Pancreas (tissue), 10 donors: ENCODE results near the gene EIF4EBP2. TPM values are rescaled to one million over a fixed set of nuclear protein-coding genes. Genes with fewer than 3 reads are reported as not detected.

Source experiments
- ATAC-seq, 4 donors: fragments of 200-7000 bp; cut with Tn5 transposase; one replicate each; pipeline versions ENCODE4 v1.8.0 to v1.9.1; 2020; ENCODE audit warnings: mild to moderate bottlenecking in 4 of 4, moderate library complexity in 4 of 4
- DNase-seq, 6 donors: peaks; one replicate each; pipeline ENCODE4 v3.0.0-alpha.2; 2020
- FAIRE-seq: peaks from 2 replicates; lab custom pipeline; 2012; peaks lifted over from hg19 to GRCh38; lab: Jason Lieb, UNC
- H3K27ac ChIP-seq, 4 donors: fragments of 200-600 bp; sonication (generic); 1 replicate in 3 of 4; 2 replicates in 1 of 4; pipeline versions ENCODE4 v1.5.0 to v1.8.0; 2020
- H3K27me3 ChIP-seq, 4 donors: fragments of 200-600 bp; one replicate each; pipeline ENCODE4 v1.8.0; 2021
- H3K36me3 ChIP-seq, 3 donors: fragments of 200-600 bp; sonication (generic) in 1 of 3; one replicate each; pipeline versions ENCODE4 v1.5.0 to v1.8.0; 2020 to 2021
- H3K4me1 ChIP-seq, 3 donors: fragments of 200-600 bp; one replicate each; pipeline ENCODE4 v1.8.0; 2021
- H3K4me3 ChIP-seq, 4 donors: fragments of 200-600 bp; sonication (generic) in 2 of 4; one replicate each; pipeline versions ENCODE4 v1.5.0 to v1.8.0; 2020 to 2021
- H3K9me3 ChIP-seq, 4 donors: fragments of 200-600 bp; one replicate each; pipeline ENCODE4 v1.8.0; 2021
- WGBS, 2 donors: extraction: QIAGEN DNeasy Blood & Tissue Kit; methylation state at CpG; one replicate each; pipeline ENCODE4 v1.1.7; 2013; 5-methylcytosine and 5-hydroxymethylcytosine counted together
- intact Hi-C, 3 donors: fragments of 100-400 bp; cut with DNase I; formaldehyde crosslinking; loops; one replicate each; pipeline versions ENCODE4 v1.11.1 to v1.14.2; 2022
- polyA plus RNA-seq, 2 donors: library from polyadenylated mRNA; stranded (reverse); fragments of 200-250 nt; gene quantifications; one replicate each; pipeline ENCODE4 v1.2.3, GENCODE V29; 2013
- total RNA-seq, 6 donors: library from RNA; stranded (reverse); fragmentation: NEBNext Ultra II Directional in 4 of 6; extraction: Animal tissue kit (Norgen Biotek cat#: 25700) in 4 of 6; gene quantifications; one replicate each; pipeline versions ENCODE4 v1.2.1 to v1.2.4, GENCODE V29; 2021 to 2023
- TF ChIP-seq, protein P1 (sequence below), 4 donors: fragments of 200-600 bp; sonication (generic) in 3 of 4; IDR thresholded peaks; one replicate each; pipeline versions ENCODE4 v1.5.0 to v1.8.0; 2021; ENCODE audit warnings: antibody characterized with exemption in 4 of 4
- donor health status: healthy with polysubstance abuse.
- donor health status: DM: no; HTN: no; CAD: no; lungs with moderate emphysema.
- donor health status: DM: no; HTN: no; CAD: no.
- donor health status: control.
- donor health status: control.
- donor health status: Bipolar disorder and iron deficiency.
- donor health status: DM: yes; HTN: yes; CAD: no.
- donor health status: DM: no; HTN: no; CAD: no.
- donor health status: DM: no; HTN: no; CAD: no.
- donor health status: DM: yes; HTN: yes; CAD: no.

EIF4EBP2 gene
- total and polyA plus RNA-seq, 8 donors, result 12.5 to 43.5 (median 30.7) TPM

DNA sequence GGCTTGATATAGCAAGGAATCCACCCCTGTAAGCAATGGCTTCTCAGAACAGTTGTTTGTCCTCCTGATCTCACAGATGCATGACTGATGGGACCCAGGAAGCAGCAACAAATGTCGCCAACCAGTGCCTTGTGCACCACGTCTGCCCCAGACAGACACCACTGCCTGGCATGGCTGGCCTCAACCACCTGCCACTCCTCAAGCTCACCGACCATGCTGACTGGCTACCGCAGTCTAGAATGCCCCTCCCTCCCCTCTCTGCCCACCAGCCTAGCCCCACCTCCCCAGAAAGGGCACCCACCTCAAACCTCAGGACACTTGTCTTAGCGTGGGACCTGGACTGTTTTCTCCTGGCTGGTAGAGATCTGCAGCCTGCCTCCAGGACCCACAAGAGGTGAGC, 45.5 kb upstream of the EIF4EBP2 start:
- Histone ChIP-seq H3K9me3 (no peaks in the 10 kb centered on the region), H3K27me3 (no peaks in the 10 kb centered on the region), H3K4me3 (no peak overlapping the region), H3K4me1 (no peaks in the 10 kb centered on the region), H3K36me3 (no peaks in the 10 kb centered on the region), H3K27ac (no peak overlapping the region)
- ATAC-seq, result no peak
- intact Hi-C loops, result no loop called here
- no peak for FAIRE-seq
- no peak for DNase-seq
- TF ChIP-seq, protein P1, sequence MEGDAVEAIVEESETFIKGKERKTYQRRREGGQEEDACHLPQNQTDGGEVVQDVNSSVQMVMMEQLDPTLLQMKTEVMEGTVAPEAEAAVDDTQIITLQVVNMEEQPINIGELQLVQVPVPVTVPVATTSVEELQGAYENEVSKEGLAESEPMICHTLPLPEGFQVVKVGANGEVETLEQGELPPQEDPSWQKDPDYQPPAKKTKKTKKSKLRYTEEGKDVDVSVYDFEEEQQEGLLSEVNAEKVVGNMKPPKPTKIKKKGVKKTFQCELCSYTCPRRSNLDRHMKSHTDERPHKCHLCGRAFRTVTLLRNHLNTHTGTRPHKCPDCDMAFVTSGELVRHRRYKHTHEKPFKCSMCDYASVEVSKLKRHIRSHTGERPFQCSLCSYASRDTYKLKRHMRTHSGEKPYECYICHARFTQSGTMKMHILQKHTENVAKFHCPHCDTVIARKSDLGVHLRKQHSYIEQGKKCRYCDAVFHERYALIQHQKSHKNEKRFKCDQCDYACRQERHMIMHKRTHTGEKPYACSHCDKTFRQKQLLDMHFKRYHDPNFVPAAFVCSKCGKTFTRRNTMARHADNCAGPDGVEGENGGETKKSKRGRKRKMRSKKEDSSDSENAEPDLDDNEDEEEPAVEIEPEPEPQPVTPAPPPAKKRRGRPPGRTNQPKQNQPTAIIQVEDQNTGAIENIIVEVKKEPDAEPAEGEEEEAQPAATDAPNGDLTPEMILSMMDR (IDR thresholded peaks at IDR 0.05), result no peak
- WGBS, 2 donors, result 84 to 87% methylated on average over 5 of the region's 5 CpGs

DNA sequence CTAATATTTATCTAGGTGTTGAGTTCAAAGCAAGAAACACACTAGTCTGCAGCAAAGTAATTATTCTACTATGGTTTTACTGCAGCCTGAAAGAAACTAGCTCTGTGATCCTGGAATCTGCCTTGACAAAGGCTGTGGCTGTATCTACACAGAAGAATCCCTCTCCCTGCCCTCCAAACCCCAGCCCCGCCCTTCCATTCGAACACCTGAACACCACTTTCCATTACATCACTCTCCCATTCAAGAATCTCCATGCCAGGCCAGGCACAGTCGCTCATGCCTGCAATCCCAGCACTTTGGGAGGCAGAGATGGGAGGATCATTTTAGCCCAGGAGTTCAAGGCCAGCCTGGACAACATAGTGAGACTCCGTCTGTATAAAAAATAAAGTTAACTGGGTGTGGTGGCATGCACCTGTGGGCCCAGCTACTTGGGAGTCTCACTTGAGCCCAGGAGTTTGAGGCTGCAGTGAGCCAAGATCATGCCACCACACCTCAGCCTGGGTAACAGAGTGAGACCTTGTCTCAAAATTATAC, 44.9 kb upstream of the EIF4EBP2 start:
- Histone ChIP-seq H3K27me3 (no peaks in the 10 kb centered on the region), H3K4me1 (no peaks in the 10 kb centered on the region), H3K9me3 (no peaks in the 10 kb centered on the region), H3K36me3 (no peaks in the 10 kb centered on the region), H3K27ac (no peak overlapping the region), H3K4me3 (no peak overlapping the region)
- 77 to 93% methylated on average over 4 of the region's 4 CpGs for WGBS, 2 donors
- TF ChIP-seq, protein P1 (IDR thresholded peaks at IDR 0.05), result no peak
- ATAC-seq (no peak), FAIRE-seq (no peak), DNase-seq (no peak)
- intact Hi-C loops, result no loop called here

DNA sequence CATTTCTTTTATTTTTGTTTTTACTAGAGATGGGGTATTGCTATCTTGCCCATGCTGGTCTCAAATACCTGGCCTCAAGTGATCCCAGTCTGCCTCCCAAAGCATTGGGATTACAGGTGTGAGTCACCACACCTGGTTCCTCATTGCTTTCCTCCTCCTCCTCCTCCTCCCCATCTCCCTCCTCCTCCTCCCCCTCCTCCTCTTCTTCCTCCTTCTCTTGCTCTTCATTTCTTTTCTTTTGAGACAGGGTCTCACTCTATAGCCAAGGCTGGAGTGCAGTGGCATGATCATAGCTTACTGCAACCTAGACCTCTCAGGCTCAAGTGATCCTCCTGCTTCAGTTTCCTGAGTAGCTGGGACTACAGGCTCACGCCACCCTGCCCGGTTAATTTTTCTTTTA, 43.7 kb upstream of the EIF4EBP2 start:
- H3K36me3 ChIP-seq, result no peaks in the 10 kb centered on the region
- FAIRE-seq, result no peak
- 98 to 99% methylated on average over 2 of the region's 2 CpGs for WGBS, 2 donors
- no peak for DNase-seq
- H3K4me3 ChIP-seq, result no peak overlapping the region
- ATAC-seq, result no peak
- no peaks in the 10 kb centered on the region for H3K4me1 ChIP-seq
- intact Hi-C loops, result loop anchor here in 2 of 3 donors (5.0 to 10.0 kb wide), 2 partner anchors 135 to 138 kb away; no protein-coding TSS in a partner anchor
- no peak overlapping the region for H3K27ac ChIP-seq
- no peaks in the 10 kb centered on the region for H3K9me3 ChIP-seq
- TF ChIP-seq, protein P1 (IDR thresholded peaks at IDR 0.05), result no peak
- no peaks in the 10 kb centered on the region for H3K27me3 ChIP-seq

DNA sequence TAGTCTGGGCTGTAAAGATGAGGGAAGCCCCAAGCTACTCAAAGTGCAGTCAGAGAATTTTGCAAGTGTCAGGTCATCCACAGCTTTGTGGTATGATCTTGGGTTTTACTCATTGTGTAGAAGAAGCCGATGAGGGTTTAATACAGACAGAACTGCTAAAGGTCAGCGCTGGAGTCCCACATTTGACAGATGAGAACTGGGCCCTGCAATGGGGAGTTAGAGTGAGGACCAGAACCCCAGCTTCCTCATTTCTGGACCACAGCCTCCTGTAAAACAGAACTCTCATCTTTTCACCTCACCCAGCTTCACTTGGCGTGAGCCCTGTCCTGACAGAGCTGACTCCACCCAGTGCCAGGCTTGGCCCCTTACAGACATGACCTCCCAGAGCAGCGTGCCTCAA, 41.6 kb upstream of the EIF4EBP2 start:
- H3K36me3 ChIP-seq, result no peaks in the 10 kb centered on the region
- FAIRE-seq (no peak), ATAC-seq (no peak), DNase-seq (no peak)
- no peaks in the 10 kb centered on the region for H3K27me3 ChIP-seq
- H3K9me3 ChIP-seq, result no peaks in the 10 kb centered on the region
- H3K4me1 ChIP-seq, result no peaks in the 10 kb centered on the region
- H3K27ac ChIP-seq, result no peak overlapping the region
- 90 to 91% methylated on average over 4 of the region's 4 CpGs for WGBS, 2 donors
- intact Hi-C loops, result loop anchor here in 2 of 3 donors (5.0 to 10.0 kb wide), 2 partner anchors 138 to 140 kb away; no protein-coding TSS in a partner anchor
- H3K4me3 ChIP-seq, result no peak overlapping the region
- TF ChIP-seq, protein P1 (IDR thresholded peaks at IDR 0.05), result no peak

DNA sequence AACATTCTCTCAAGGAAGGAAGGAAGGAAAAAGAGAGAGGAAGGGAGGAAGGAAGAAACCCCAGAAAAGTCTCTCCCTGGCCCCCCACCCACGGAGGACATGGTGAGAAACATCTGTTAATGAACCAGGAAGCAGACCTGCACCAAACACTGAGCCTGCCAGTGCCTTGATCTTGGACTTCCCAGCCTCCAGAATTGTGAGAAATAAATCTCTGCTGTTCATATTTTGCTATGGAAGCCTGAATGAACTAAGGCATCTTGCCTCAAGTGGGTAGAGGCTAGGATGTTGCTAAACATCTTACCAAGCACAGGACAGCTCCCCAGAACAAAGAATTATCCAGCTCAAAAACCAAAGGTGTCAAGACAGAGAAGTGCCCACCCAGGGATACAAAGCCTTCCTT, 40.7 kb upstream of the EIF4EBP2 start:
- H3K4me1 ChIP-seq, result no peaks in the 10 kb centered on the region
- no peak for DNase-seq
- H3K27me3 ChIP-seq, result no peaks in the 10 kb centered on the region
- H3K4me3 ChIP-seq, result no peak overlapping the region
- intact Hi-C loops, result loop anchor here in 2 of 3 donors (5.0 to 10.0 kb wide), 2 partner anchors 138 to 141 kb away; no protein-coding TSS in a partner anchor
- FAIRE-seq, result no peak
- no peak for ATAC-seq
- H3K27ac ChIP-seq, result no peak overlapping the region
- TF ChIP-seq, protein P1 (IDR thresholded peaks at IDR 0.05), result no peak
- H3K36me3 ChIP-seq, result no peaks in the 10 kb centered on the region
- H3K9me3 ChIP-seq, result no peaks in the 10 kb centered on the region
- 76 to 78% methylated on average over 1 of the region's 1 CpG for WGBS, 2 donors
